Erythroblast (primary cell): ENCODE measurements around the gene FAM163A.

Experiments
- GATA1 ChIP-seq: IDR thresholded peaks from 2 replicates; pipeline ENCODE4 v1.6.1; 2011; ENCODE audit warnings: low read depth, mild to moderate bottlenecking, control low read depth, low read length, moderate library complexity
- POLR2A ChIP-seq: IDR thresholded peaks from 2 replicates; pipeline ENCODE4 v1.6.1; 2011; ENCODE audit warnings: mild to moderate bottlenecking, low read length

DNA sequence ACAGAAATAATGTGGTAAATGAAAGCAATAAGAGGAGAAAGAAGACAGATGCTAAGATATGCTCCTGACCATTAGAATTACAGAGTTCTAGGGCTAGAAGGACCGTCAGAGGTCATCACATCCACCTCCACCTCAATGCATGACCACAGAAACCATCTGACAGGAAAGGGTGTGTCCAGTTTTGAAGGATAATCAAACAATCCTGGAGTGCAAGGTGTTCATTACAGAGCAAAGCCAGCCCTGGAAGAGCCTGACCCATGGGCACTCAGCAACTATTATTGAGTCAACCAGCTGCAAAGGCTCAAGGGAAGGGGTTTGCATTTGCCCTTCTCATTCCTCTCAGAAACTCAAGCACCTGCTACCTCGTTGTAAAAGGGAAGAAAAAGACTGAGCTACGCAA is 88.1 kb downstream of the FAM163A start:
- TF ChIP-seq POLR2A (no peak), GATA1 (no peak)
